ENCODE data around the gene PCDHGA11.
"Not testable (repeated sequence)": the region's sequence is repeated elsewhere in the genome, so short reads cannot be mapped to it uniquely, and the experiment has no call there.

The PCDHGA11 gene

DNA sequence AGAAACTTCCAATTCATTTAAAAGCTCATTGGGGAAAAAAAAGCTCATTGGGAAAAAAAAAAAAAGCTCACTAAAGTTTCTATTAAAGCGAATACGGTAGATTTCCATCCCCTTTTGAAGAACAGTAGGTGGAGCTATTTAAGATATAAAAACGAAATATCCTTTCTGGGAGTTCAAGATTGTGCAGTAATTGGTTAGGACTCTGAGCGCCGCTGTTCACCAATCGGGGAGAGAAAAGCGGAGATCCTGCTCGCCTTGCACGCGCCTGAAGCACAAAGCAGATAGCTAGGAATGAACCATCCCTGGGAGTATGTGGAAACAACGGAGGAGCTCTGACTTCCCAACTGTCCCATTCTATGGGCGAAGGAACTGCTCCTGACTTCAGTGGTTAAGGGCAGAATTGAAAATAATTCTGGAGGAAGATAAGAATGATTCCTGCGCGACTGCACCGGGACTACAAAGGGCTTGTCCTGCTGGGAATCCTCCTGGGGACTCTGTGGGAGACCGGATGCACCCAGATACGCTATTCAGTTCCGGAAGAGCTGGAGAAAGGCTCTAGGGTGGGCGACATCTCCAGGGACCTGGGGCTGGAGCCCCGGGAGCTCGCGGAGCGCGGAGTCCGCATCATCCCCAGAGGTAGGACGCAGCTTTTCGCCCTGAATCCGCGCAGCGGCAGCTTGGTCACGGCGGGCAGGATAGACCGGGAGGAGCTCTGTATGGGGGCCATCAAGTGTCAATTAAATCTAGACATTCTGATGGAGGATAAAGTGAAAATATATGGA, 9.7 kb downstream of the PCDHGA11 start, which contains the start of gene PCDHGA12:
TSS of gene PCDHGA12 (plus strand) at position 176 of the 782 bp plus-strand sequence. CDS start at position 429, 253 bp downstream.
- no peak for DNase-seq (ENCODE audit: low read depth in 1 of 2, low spot score in 1 of 2)

DNA sequence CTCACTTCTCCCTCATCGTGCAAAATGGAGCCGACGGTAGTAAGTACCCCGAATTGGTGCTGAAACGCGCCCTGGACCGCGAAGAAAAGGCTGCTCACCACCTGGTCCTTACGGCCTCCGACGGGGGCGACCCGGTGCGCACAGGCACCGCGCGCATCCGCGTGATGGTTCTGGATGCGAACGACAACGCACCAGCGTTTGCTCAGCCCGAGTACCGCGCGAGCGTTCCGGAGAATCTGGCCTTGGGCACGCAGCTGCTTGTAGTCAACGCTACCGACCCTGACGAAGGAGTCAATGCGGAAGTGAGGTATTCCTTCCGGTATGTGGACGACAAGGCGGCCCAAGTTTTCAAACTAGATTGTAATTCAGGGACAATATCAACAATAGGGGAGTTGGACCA, 10.4 kb downstream of the PCDHGA11 start:
- DNase-seq (ENCODE audit: low read depth in 1 of 2, low spot score in 1 of 2) = no peak

DNA sequence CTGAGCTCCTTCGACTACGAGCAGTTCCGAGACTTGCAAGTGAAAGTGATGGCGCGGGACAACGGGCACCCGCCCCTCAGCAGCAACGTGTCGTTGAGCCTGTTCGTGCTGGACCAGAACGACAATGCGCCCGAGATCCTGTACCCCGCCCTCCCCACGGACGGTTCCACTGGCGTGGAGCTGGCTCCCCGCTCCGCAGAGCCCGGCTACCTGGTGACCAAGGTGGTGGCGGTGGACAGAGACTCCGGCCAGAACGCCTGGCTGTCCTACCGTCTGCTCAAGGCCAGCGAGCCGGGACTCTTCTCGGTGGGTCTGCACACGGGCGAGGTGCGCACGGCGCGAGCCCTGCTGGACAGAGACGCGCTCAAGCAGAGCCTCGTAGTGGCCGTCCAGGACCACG, 11.5 kb downstream of the PCDHGA11 start:
- DNase-seq (ENCODE audit: low read depth in 1 of 2, low spot score in 1 of 2) = not testable (repeated sequence)

DNA sequence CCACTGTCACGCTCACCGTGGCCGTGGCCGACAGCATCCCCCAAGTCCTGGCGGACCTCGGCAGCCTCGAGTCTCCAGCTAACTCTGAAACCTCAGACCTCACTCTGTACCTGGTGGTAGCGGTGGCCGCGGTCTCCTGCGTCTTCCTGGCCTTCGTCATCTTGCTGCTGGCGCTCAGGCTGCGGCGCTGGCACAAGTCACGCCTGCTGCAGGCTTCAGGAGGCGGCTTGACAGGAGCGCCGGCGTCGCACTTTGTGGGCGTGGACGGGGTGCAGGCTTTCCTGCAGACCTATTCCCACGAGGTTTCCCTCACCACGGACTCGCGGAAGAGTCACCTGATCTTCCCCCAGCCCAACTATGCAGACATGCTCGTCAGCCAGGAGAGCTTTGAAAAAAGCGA, 11.9 kb downstream of the PCDHGA11 start:
- not testable (repeated sequence) for DNase-seq (ENCODE audit: low read depth in 1 of 2, low spot score in 1 of 2)

GRCh38 chr5:141434006-141434405, 13.2 kb downstream of the PCDHGA11 start:
- no peak for DNase-seq (ENCODE audit: low read depth in 1 of 2, low spot score in 1 of 2)

DNA sequence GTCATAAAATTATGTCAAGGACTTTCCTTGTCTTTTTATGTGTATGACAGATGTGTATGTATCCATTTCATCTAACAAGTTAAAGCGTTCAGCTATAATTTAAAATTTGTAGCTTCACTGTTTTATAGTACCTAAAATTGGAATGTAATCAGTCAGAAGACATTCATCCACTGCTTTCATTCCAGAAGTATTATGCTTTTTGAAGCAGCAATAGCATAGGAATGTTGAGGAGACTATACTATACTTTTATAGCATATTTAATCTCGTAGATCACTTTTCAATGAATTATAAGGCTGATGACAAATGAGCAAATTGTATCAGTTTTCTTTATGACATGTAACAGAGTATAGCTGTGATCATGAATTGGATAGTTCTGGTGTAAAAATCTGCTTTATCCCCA, 16.4 kb downstream of the PCDHGA11 start:
- no peak for DNase-seq (ENCODE audit: low read depth in 1 of 2, low spot score in 1 of 2)

DNA sequence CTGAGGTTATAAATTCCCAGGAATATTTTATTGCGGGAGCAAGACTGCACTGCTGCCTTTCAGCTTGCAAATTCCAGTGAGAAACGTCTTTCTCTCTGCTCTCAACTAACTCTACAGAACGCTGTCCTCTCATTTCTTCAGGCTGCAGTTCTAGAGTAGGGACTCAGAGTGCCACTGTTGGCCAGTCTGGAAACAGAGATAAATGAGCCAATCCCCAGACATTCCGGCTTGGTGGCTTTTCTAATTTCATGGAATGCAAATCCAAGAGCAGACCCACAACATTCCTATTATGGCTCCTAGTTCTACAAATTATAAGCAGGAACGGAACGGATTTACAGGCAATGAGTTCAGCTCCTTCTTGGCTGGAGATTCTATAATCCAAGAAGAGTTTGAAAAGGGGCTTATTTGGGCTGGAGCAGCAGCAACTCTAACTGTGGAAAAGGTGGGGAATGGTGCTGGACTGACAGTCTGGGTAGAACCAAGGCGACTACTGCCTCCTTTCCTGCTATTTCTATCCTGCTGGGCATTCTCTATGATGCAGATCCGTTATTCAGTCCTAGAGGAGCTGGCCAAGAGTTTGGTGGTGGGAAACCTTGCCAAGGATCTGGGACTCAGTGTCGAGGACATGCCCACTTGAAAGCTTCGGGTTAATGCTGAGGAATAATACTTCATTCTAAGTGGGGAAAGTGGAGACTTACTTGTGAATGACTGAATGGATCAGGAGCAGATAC, 18.7 kb downstream of the PCDHGA11 start:
- no peak for DNase-seq (ENCODE audit: low read depth in 1 of 2, low spot score in 1 of 2)

- no peak for DNase-seq (ENCODE audit: low read depth in 1 of 2, low spot score in 1 of 2)
Observed at GRCh38 chr5:141440341-141440740, 19.5 kb downstream of the PCDHGA11 start.

DNA sequence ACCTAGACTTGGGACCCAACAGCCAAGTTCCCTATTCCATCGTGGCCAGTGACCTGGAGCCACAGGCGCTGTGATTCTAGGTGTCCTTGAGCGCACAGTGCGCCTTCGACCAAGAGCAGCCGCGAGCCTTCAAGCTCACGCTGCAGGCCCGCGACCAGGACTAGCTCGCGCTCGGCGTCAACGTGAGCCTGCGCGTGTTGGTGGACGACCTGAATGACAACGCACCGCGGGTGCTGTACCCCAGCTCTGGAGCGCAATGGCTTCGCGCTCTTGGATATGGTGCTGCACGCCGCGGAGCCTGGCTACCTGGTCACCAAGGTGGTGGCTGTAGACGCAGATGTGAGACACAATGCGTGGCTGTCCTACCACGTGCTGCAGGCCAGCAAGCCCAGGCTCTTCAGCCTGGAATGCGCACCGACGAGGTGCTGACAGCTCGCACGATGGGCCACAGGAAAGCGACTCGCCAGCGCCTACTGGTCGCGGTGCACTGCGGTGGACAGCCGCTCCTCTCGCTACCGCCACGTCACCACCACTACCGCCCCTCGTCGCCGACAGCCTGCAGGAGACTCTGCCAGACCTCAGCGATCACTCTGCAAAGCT, 20.8 kb downstream of the PCDHGA11 start:
- no peak for DNase-seq (ENCODE audit: low read depth in 1 of 2, low spot score in 1 of 2)

DNA sequence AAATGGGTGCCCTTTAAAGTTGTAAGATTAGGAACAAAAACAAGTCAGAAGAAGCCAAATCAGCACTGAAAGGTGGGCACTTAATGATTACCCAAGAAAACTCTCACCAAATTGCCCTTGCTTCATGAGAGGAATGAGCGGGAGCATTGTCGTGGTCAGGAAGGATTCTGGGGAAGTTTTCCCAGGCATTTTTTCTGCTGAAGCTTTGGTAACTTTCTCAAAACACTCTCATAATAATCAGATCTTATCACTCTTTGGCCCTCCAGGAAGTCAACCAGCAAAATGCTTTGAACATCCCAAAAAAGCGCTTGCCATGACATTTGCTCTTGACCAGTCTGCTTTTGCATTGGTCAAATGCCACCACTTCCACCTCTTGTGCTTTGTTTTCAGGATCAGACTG, 44.5 kb downstream of the PCDHGA11 start:
- no peak for DNase-seq (ENCODE audit: low read depth in 1 of 2, low spot score in 1 of 2)
